Activated CD4-positive, alpha-beta memory T cell treated with anti-CD3 and anti-CD28 coated beads for 36 hours (primary cell): Measurements from ENCODE around the gene NCOR2. TPM values are rescaled to one million over a fixed set of nuclear protein-coding genes. Genes with fewer than 3 reads are reported as not detected.

Experiments used
- CTCF ChIA-PET: fragments of 350-600 bp; sonication (Branson Sonifier 250); formaldehyde crosslinking; loops from one replicate; lab custom pipeline; 2021; ENCODE audit warnings: antibody characterized with exemption, inconsistent platforms; lab: Charles Lee
- POLR2A ChIA-PET: fragments of 350-600 bp; sonication (Branson Sonifier 250); formaldehyde crosslinking; loops from one replicate; lab custom pipeline; 2021; ENCODE audit warnings: antibody characterized with exemption; lab: Charles Lee
- DNase-seq: peaks from one replicate; pipeline ENCODE4 v3.0.0-alpha.2; 2020
- H3K27ac Mint-ChIP-seq: one replicate; pipeline ENCODE4 v1.8.0; 2021; ENCODE audit warnings: mixed read lengths
- H3K27me3 Mint-ChIP-seq: one replicate; pipeline ENCODE4 v1.8.0; 2021; ENCODE audit warnings: mixed read lengths
- H3K36me3 Mint-ChIP-seq: one replicate; pipeline ENCODE4 v1.8.0; 2021; ENCODE audit warnings: mixed read lengths
- H3K4me1 Mint-ChIP-seq: one replicate; pipeline ENCODE4 v1.8.0; 2021; ENCODE audit warnings: low read depth, mixed read lengths
- H3K4me3 Mint-ChIP-seq: one replicate; pipeline ENCODE4 v1.8.0; 2021; ENCODE audit warnings: mild to moderate bottlenecking, mixed read lengths
- H3K9me3 Mint-ChIP-seq: one replicate; pipeline ENCODE4 v1.8.0; 2021; ENCODE audit warnings: mixed read lengths
- intact Hi-C: fragments of 100-400 bp; cut with micrococcal nuclease; formaldehyde crosslinking; loops from one replicate; pipeline ENCODE4 v1.15.1; 2023
- total RNA-seq, 2 experiments: library from RNA; stranded (reverse); gene quantifications; one replicate each; pipeline ENCODE4 v1.2.3, GENCODE V29; 2021

The NCOR2 gene
- total RNA-seq, 2 experiments from 2014 or later: 86.1 to 86.9 TPM

GRCh38 chr12:124543590-124544310 lies 23.7 kb downstream of the NCOR2 start:
- CTCF ChIA-PET: no interaction called here
- Mint-ChIP-seq H3K27me3 (no peaks in the 10 kb centered on the region), H3K9me3 (no peaks in the 10 kb centered on the region), H3K4me3 (no peak overlapping the region), H3K27ac (no peak overlapping the region), H3K4me1 (peaks cover 64% of the 10 kb centered on the region), H3K36me3 (no peaks in the 10 kb centered on the region)
- intact Hi-C loops: no loop called here
- POLR2A ChIA-PET: no interaction called here
- DNase-seq: no peak

GRCh38 chr12:124543052-124543589 lies 24.3 kb downstream of the NCOR2 start:
- POLR2A ChIA-PET: no interaction called here
- H3K4me1 Mint-ChIP-seq: peaks cover 63% of the 10 kb centered on the region
- H3K27ac Mint-ChIP-seq: no peak overlapping the region

DNA sequence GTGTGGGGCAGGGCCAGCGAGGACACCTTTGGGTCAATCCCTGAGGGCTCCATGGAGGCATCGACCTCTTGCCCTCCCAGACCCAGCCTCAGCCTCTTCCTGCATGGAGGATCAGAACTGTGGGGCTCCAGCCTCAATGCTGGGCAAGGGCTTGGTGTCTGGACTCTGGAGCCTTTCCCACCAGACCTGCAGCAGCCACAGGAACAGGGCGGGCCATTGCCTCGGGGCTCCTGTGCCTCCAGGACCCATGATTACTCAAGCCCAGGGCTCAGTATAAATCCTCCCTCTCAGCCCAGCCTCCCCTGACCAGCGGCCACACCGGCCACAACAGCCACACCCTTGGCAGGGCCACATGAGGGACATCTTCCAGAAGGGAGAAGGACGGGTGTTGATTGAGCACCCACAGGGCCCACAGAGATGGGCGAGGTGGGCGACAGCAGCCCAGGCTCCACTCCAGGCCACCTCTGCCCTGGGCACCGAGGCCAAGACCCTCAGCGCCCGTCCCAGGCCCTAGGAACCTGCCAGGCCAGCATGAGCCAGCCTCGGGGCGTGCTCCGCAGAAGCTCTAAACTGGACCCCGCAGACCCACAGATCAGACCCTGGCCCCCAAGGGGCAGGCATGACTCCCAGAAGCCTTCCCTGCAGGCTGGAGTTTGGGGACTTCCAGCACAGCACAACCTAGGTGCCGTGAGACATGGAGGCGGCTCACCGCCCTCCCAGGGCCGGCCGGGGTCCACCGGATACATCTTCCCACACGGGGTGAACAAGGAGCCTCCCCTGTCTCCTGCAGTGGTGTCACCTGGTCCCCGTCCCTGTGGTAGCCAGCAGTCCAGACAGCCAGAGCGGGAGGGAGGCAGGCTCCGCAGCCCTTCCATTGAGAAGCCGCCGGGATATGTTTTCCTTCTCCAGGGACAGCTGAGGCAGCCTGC lies 25.1 kb downstream of the NCOR2 start:
- intact Hi-C loops: no loop called here
- ChIA-PET CTCF (interaction anchor here (0.7 kb wide), 1 partner anchor 72 kb away, joined by 3 read pairs; no protein-coding TSS in a partner anchor), POLR2A (no interaction called here)
- H3K9me3 Mint-ChIP-seq: no peaks in the 10 kb centered on the region
- no peaks in the 10 kb centered on the region for H3K36me3 Mint-ChIP-seq
- DNase-seq: no peak
- H3K27ac Mint-ChIP-seq: no peak overlapping the region
- H3K27me3 Mint-ChIP-seq: no peaks in the 10 kb centered on the region
- peaks cover 58% of the 10 kb centered on the region for H3K4me1 Mint-ChIP-seq
- no peak overlapping the region for H3K4me3 Mint-ChIP-seq

More at GRCh38 chr12:124543052-124543589, 24.3 kb downstream of the NCOR2 start:
- Mint-ChIP-seq H3K27me3 (no peaks in the 10 kb centered on the region), H3K4me3 (no peak overlapping the region), H3K9me3 (no peaks in the 10 kb centered on the region), H3K36me3 (no peaks in the 10 kb centered on the region)
- CTCF ChIA-PET: no interaction called here
- intact Hi-C loops: no loop called here
- DNase-seq: peak; percentile 27

DNA sequence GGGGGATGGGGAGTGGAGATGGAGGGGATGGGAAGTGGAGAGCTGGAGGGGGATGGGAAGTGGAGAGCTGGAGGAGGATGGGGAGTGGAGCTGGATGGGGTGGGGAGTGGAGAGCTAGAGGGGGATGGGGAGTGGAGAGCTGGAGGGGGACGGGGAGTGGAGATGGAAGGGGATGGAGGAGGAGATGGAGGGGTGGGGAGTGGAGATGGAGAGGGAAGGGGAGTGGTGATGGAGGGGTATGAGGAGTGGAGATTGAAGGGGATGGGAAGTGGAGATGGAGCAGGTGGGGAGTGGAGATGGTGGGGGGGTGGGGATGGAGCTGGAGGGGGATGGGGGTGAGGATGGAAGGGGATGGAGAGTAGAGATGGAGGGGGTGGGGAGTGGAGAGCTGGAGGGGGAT lies 26.1 kb downstream of the NCOR2 start:
- H3K27ac Mint-ChIP-seq: no peak overlapping the region
- H3K27me3 Mint-ChIP-seq: no peaks in the 10 kb centered on the region
- peaks cover 52% of the 10 kb centered on the region for H3K4me1 Mint-ChIP-seq
- POLR2A ChIA-PET: no interaction called here
- CTCF ChIA-PET: interaction anchor here (0.6 to 0.8 kb wide), 3 partner anchors 48 to 875 kb away, joined by 3 read pairs; no protein-coding TSS in a partner anchor
- intact Hi-C loops: no loop called here
- no peak overlapping the region for H3K4me3 Mint-ChIP-seq
- no peaks in the 10 kb centered on the region for H3K9me3 Mint-ChIP-seq
- H3K36me3 Mint-ChIP-seq: no peaks in the 10 kb centered on the region
- DNase-seq: no peak

DNA sequence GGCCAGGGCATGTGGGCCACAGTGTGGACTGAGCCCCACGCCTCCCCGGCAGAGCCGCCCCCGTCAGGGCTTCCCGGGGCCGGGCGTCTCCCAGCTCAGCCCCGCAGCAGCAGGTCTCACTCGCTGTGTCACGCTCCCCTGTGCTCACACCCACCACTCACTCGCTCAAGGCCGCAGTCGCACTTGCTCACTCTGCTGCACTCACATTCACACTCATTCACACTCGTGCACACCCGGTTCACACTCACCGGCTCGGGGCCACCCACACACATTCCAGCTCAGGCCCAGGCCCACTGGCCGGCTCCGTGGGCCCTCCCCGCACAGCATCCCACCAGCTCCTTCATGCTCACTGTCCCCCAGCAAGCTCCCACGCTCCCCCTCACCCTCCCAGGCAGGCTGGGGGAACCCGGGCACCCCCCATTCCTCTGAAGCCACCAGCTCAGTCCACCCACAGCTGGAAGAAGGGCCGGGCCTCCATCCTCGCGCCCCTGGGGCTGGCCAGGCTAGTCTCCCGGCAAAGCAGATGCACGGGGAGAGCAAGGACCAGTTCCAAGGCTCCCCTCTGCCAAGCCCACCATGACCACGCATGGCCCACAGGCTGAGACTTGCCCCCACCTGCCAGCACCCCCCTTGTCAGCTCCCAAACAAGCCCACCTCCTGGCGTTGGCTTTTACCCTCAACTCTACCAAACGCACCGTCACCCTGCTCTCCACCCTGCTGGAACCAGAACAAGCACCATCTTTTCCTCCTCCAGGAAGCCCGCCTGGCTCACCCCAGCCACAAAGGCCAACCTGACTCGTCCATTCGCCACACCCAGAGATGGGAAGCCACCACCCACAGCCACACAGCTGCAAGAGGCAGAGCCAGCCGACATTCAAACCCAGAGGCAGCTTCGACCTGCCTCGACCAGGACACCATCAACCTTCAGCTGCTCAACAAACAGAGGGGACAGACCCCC lies 28.0 kb downstream of the NCOR2 start:
- H3K27me3 Mint-ChIP-seq: no peaks in the 10 kb centered on the region
- CTCF ChIA-PET: interaction anchor here (0.6 kb wide), 1 partner anchor 225 kb away, joined by 3 read pairs; no protein-coding TSS in a partner anchor
- peaks cover 33% of the 10 kb centered on the region for H3K4me1 Mint-ChIP-seq
- H3K27ac Mint-ChIP-seq: no peak overlapping the region
- no peak for DNase-seq
- H3K4me3 Mint-ChIP-seq: no peak overlapping the region
- no peaks in the 10 kb centered on the region for H3K36me3 Mint-ChIP-seq
- no peaks in the 10 kb centered on the region for H3K9me3 Mint-ChIP-seq
- POLR2A ChIA-PET: no interaction called here
- intact Hi-C loops: no loop called here

DNA sequence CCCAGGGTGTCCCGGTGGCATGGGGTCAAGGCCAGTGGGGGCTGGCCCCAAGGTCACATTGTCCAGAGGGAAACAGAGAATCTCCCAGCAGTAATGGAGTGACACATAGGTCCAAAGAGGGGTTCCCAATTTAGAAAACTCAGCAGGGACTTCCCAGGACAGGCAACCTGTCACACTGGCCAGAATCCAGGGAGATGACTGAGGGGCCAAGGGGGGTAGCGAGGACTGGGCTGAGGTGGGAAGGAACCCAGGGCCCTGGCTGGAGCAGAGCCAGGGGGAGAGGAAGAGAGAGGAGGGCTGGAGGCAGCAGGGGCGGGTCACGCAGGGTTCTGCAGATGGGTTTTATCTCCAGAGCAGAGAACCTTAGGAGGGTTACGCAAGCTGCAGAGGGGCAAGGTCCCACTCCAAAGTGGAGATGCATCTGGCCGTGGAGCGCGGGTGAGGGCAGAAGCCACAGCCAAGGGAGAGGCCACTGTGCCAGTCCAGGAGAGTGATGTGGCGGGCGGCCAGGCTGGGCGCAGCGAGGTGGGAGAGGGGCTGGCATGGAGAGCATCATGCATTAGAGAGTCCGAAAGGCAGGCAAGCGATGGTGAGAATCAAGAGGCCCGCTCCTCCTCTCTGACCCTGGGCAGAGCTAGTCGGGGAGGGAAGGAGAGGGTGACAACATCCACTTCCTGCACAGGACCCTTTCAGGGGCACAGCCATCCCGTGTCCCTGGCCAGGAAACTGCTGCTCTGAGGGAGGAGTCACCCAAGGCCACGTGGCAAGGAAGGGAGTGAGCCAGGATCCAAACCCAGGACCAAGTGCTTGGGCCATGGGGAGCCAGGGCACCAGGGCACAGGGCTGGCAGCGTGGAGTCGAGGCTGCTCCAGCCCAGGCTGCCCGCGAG lies 29.0 kb downstream of the NCOR2 start:
- ChIA-PET CTCF (no interaction called here), POLR2A (no interaction called here)
- DNase-seq: no peak
- H3K36me3 Mint-ChIP-seq: peaks cover under 1% of the 10 kb centered on the region
- H3K27me3 Mint-ChIP-seq: no peaks in the 10 kb centered on the region
- no peaks in the 10 kb centered on the region for H3K9me3 Mint-ChIP-seq
- H3K27ac Mint-ChIP-seq: no peak overlapping the region
- peaks cover 27% of the 10 kb centered on the region for H3K4me1 Mint-ChIP-seq
- intact Hi-C loops: no loop called here
- H3K4me3 Mint-ChIP-seq: no peak overlapping the region

- ChIA-PET CTCF (interaction anchor here (0.5 kb wide), 1 partner anchor 16 kb away, joined by 3 read pairs; no protein-coding TSS in a partner anchor), POLR2A (no interaction called here)
- peaks cover 22% of the 10 kb centered on the region for H3K4me1 Mint-ChIP-seq
- H3K27me3 Mint-ChIP-seq: no peaks in the 10 kb centered on the region
- no peak overlapping the region for H3K4me3 Mint-ChIP-seq
- H3K27ac Mint-ChIP-seq: no peak overlapping the region
- intact Hi-C loops: no loop called here
- peaks cover 3% of the 10 kb centered on the region for H3K36me3 Mint-ChIP-seq
- DNase-seq: no peak
- H3K9me3 Mint-ChIP-seq: no peaks in the 10 kb centered on the region
These were observed 29.8 kb downstream of the NCOR2 start for GRCh38 chr12:124537525-124538193.

GRCh38 chr12:124536641-124537040 lies 30.8 kb downstream of the NCOR2 start:
- intact Hi-C loops: no loop called here
- Mint-ChIP-seq H3K9me3 (no peaks in the 10 kb centered on the region), H3K36me3 (peaks cover 3% of the 10 kb centered on the region), H3K27ac (no peak overlapping the region), H3K27me3 (no peaks in the 10 kb centered on the region), H3K4me1 (peaks cover 22% of the 10 kb centered on the region), H3K4me3 (no peak overlapping the region)
- no peak for DNase-seq
- CTCF ChIA-PET: no interaction called here
- POLR2A ChIA-PET: no interaction called here

DNA sequence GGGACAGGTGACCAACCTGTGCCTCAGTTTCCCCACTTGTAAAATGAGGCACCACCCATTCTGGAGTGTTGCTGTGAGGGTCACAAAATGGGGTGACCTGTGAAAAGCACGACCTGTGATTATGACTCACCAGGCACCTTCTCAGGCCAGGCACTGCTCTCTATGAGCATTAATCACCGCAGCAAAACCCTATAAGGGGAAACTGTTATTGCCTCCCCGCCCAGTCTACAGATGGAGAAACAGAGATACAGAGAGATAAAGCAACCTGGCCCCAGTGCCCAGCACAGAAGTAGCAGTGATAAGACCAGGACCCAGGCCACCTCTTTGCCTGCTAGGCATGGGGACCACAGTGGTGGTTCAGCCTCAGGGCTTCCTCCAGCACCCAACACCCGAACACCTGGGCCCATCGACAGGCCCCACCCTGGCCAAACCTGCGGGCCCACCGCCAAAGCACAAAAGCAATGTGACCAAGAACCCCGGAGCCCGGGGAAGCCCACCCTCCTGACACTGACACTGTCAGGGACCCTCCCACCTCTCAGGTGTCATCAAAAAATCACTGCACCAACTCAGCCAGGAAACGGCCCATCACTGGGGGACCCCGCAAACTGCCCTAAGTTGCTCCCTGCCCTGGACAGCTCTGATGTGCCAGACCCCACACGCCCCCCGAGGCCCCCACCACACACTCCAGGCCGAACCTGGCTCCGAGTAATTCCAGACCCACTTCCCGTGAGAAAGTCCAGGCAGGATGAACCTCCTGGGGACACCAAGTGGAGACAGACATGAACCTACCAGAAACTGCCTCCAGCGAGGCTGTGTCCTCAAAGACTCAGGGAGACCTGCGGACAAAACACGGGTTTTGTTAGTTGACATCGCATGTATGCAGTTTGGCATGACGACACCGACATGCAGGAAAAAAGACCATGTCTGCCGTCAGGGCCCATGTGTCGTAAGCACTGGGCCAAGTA lies 32.4 kb downstream of the NCOR2 start:
- H3K27ac Mint-ChIP-seq: no peak overlapping the region
- no peaks in the 10 kb centered on the region for H3K27me3 Mint-ChIP-seq
- ChIA-PET CTCF (no interaction called here), POLR2A (no interaction called here)
- intact Hi-C loops: no loop called here
- no peak overlapping the region for H3K4me3 Mint-ChIP-seq
- peaks cover 21% of the 10 kb centered on the region for H3K4me1 Mint-ChIP-seq
- peaks cover 3% of the 10 kb centered on the region for H3K36me3 Mint-ChIP-seq
- DNase-seq: no peak
- no peaks in the 10 kb centered on the region for H3K9me3 Mint-ChIP-seq

GRCh38 chr12:124533456-124533855 lies 34.0 kb downstream of the NCOR2 start:
- no peak for DNase-seq
- ChIA-PET POLR2A (no interaction called here), CTCF (no interaction called here)
- Mint-ChIP-seq H3K4me3 (no peak overlapping the region), H3K27me3 (no peaks in the 10 kb centered on the region), H3K27ac (no peak overlapping the region), H3K36me3 (peaks cover 3% of the 10 kb centered on the region), H3K9me3 (no peaks in the 10 kb centered on the region), H3K4me1 (peaks cover 9% of the 10 kb centered on the region)
- intact Hi-C loops: no loop called here
